22Rv1 (cell line): Measurements from ENCODE around the gene FASTK.

Experiments used
- ZFX ChIP-seq: fragments of 450-650 bp; IDR thresholded peaks from 2 replicates; pipeline ENCODE4 v1.6.1; 2017; ENCODE audit warnings: antibody characterized with exemption, borderline replicate concordance
- TF ChIP-seq, protein P1 (sequence below): fragments of 450-650 bp; IDR thresholded peaks from 2 replicates; pipeline ENCODE4 v1.5.1; 2017; ENCODE audit warnings: mild to moderate bottlenecking

DNA sequence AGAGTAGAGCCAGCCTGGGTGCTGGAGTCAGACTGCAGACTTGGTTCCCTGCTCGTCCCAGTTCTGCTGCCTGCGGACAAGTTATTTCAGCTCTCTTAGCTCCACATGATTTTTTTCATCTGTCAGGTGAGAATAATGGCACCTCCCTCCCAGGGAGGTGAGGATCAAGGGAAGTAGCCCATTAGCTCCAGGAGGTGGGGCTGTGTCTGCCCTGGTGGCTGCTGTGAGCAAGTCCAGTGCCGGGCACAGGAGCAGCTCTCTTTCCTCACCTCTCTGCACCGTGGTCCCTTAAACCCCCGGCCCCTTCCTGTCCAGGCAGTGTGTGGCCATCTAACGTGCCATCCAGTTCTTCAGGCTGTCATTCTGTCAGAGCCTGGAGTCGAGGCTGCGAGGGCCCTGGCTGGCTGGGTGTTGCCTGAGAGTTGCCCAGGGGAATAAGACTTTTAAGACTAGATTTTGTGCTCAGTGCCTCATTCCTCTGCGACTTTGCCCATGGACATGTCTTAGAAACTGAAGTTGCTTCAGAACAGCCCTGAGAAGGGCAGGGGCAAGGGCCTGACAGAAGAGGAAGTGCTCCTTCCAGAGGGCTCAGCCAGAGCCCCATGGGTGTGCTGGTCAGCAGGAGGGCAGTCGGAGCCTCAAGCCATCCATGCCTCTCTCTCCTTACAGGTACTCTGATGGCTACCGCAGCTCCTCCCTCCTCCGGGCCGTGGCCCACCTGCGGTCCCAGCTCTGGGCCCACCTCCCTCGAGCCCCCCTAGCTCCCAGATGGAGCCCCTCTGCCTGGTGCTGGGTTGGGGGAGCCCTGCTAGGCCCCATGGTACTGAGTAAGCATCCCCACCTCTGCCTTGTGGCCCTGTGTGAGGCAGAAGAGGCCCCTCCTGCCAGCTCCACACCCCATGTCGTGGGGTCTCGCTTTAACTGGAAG is 47.4 kb downstream of the FASTK start:
- TF ChIP-seq, protein P1, sequence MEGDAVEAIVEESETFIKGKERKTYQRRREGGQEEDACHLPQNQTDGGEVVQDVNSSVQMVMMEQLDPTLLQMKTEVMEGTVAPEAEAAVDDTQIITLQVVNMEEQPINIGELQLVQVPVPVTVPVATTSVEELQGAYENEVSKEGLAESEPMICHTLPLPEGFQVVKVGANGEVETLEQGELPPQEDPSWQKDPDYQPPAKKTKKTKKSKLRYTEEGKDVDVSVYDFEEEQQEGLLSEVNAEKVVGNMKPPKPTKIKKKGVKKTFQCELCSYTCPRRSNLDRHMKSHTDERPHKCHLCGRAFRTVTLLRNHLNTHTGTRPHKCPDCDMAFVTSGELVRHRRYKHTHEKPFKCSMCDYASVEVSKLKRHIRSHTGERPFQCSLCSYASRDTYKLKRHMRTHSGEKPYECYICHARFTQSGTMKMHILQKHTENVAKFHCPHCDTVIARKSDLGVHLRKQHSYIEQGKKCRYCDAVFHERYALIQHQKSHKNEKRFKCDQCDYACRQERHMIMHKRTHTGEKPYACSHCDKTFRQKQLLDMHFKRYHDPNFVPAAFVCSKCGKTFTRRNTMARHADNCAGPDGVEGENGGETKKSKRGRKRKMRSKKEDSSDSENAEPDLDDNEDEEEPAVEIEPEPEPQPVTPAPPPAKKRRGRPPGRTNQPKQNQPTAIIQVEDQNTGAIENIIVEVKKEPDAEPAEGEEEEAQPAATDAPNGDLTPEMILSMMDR, result no peak
- no peak for TF ChIP-seq ZFX
